ENCODE results near the gene HOTAIR. TPM values are rescaled to one million over a fixed set of nuclear protein-coding genes. Genes with fewer than 3 reads are reported as not detected.

The HOTAIR gene
- total RNA-seq, 4 donors from 2014 or later, result 4.9 to 14.9 (median 9.7) TPM

- no peak overlapping the region for H3K4me3 ChIP-seq (ENCODE audit: low read depth, poor library complexity, severe bottlenecking)
- DNase-seq (ENCODE audit: low spot score in 2 of 2), result no peak
- TF ChIP-seq, protein P1, sequence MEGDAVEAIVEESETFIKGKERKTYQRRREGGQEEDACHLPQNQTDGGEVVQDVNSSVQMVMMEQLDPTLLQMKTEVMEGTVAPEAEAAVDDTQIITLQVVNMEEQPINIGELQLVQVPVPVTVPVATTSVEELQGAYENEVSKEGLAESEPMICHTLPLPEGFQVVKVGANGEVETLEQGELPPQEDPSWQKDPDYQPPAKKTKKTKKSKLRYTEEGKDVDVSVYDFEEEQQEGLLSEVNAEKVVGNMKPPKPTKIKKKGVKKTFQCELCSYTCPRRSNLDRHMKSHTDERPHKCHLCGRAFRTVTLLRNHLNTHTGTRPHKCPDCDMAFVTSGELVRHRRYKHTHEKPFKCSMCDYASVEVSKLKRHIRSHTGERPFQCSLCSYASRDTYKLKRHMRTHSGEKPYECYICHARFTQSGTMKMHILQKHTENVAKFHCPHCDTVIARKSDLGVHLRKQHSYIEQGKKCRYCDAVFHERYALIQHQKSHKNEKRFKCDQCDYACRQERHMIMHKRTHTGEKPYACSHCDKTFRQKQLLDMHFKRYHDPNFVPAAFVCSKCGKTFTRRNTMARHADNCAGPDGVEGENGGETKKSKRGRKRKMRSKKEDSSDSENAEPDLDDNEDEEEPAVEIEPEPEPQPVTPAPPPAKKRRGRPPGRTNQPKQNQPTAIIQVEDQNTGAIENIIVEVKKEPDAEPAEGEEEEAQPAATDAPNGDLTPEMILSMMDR (IDR thresholded peaks at IDR 0.05), result no peak
- TF ChIP-seq POLR2A (IDR thresholded peaks at IDR 0.05), result no peak
- 70 to 71% methylated on average over 38 of the region's 38 CpGs for WGBS, 2 donors
- intact Hi-C loops (cut with DNase I; ENCODE audit: low total_unique reads), result no loop called here
These were observed 11.1 kb downstream of the HOTAIR start for GRCh38 chr12:53963434-53964314.

- no peak overlapping the region for H3K4me3 ChIP-seq (ENCODE audit: low read depth, poor library complexity, severe bottlenecking)
- intact Hi-C loops (cut with DNase I; ENCODE audit: low total_unique reads), result no loop called here
- TF ChIP-seq, protein P1 (IDR thresholded peaks at IDR 0.05), result no peak
- no peak for TF ChIP-seq POLR2A (IDR thresholded peaks at IDR 0.05)
- 73 to 74% methylated on average over 7 of the region's 7 CpGs for WGBS, 2 donors
- no peak for DNase-seq (ENCODE audit: low spot score in 2 of 2)
These were observed 11.7 kb downstream of the HOTAIR start for GRCh38 chr12:53963005-53963404.

GRCh38 chr12:53961025-53961761, 13.6 kb downstream of the HOTAIR start:
- intact Hi-C loops (cut with DNase I; ENCODE audit: low total_unique reads), result no loop called here
- TF ChIP-seq, protein P1 (IDR thresholded peaks at IDR 0.05), result no peak
- TF ChIP-seq POLR2A (IDR thresholded peaks at IDR 0.05), result no peak
- 62 to 70% methylated on average over 45 to 56 of the region's 72 CpGs for WGBS, 2 donors
- no peak overlapping the region for H3K4me3 ChIP-seq (ENCODE audit: low read depth, poor library complexity, severe bottlenecking)
- DNase-seq (ENCODE audit: low spot score in 2 of 2), result no peak

DNA sequence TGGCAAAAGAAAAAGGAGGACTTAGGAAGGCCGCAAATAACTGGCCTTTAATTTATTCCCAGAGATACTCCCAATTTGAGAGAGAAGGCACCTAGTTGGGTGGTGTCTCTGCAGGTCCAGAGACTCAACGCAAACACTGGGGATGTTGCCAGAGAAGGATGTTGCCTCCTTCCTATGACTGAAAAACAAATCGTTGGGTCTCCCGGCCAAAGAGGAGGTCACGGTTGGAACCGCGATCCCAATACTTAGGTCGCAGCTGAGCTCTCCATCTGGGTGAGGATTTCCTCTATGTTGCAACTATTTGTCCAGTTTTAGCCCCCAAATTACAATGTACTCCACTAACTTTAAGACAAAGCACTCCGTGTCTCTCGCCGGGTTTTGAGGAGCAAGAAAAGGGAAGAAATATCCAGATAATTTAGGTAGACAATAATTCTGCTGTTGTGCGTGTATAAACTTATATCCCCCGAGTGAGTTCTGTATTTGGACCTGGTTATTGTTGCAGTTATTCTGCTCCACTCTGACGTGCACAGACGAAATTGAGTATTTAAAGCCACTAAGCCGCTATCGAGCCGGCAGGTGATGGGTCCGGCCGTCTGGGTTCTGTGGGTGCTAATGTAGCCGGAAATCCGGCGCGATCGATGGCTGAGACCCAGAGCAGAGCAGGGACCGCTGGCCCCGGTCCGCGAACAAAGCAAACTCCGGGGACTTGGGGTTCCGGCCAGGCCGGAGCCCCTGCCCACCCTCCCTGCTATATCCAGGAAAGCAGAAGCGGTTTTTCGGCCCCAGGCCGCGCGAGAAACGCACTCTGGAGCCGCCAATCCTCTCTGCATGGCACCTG, 14.3 kb downstream of the HOTAIR start:
- TF ChIP-seq, protein P1 (IDR thresholded peaks at IDR 0.05), result no peak
- no peak for TF ChIP-seq POLR2A (IDR thresholded peaks at IDR 0.05)
- no peak for DNase-seq (ENCODE audit: low spot score in 2 of 2)
- H3K4me3 ChIP-seq (ENCODE audit: low read depth, poor library complexity, severe bottlenecking), result no peak overlapping the region
- 66 to 73% methylated on average over 33 to 39 of the region's 39 CpGs for WGBS, 2 donors
- intact Hi-C loops (cut with DNase I; ENCODE audit: low total_unique reads), result no loop called here

DNA sequence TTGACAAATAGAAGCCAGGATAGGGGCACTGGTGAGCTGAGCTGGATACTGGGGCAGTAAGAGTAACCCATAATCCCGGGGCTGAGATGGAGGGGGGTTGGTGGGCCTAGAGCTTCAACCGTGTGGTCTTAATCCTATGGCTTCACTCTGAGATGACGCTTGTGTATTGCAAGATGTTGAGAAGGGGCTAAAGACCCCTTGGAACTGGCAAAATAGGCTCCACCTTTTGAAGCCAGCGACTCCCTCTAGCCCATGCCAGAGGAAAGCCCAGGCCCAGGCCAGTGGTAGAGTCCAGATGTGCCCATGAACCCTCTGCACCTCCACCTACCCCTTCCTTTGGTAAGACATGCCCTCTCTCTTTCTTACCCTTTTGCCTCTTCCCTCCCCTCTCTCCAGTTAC, 15.4 kb downstream of the HOTAIR start:
- intact Hi-C loops (cut with DNase I; ENCODE audit: low total_unique reads), result no loop called here
- 64 to 76% methylated on average over 4 of the region's 4 CpGs for WGBS, 2 donors
- TF ChIP-seq, protein P1 (IDR thresholded peaks at IDR 0.05), result no peak
- no peak for TF ChIP-seq POLR2A (IDR thresholded peaks at IDR 0.05)
- no peak overlapping the region for H3K4me3 ChIP-seq (ENCODE audit: low read depth, poor library complexity, severe bottlenecking)
- no peak for DNase-seq (ENCODE audit: low spot score in 2 of 2)
